ENCODE measurements around the gene LYPD1.

GRCh38 chr2:132715386-132716351 lies 45.7 kb upstream of the LYPD1 start:
- TF ChIP-seq ZBTB33 (IDR thresholded peaks at IDR 0.05) (no peak), CTCF (IDR thresholded peaks at IDR 0.05; ENCODE audit: low read depth, low read length, missing input control) (no peak), GABPA (IDR thresholded peaks at IDR 0.05 in 1 of 2, conservative IDR thresholded peaks at IDR 0.05 in 1 of 2) (no peak), MAX (IDR thresholded peaks at IDR 0.05) (no peak), EGR1 (IDR thresholded peaks at IDR 0.05; ENCODE audit: low read depth in 2 of 2) (no peak), ATF3 (IDR thresholded peaks at IDR 0.05) (no peak), RAD21 (IDR thresholded peaks at IDR 0.05) (no peak), FOXA1 (IDR thresholded peaks at IDR 0.05) (no peak), YY1 (IDR thresholded peaks at IDR 0.05) (no peak), SP1 (IDR thresholded peaks at IDR 0.05) (no peak), JUND (IDR thresholded peaks at IDR 0.05) (no peak), FOXA2 (IDR thresholded peaks at IDR 0.05) (no peak), TAF1 (conservative IDR thresholded peaks at IDR 0.05) (no peak)

All from liver (tissue), 3 donors.